IMR-90 (cell line): ENCODE data around the gene MT1H. TPM values are rescaled to one million over a fixed set of nuclear protein-coding genes. Genes with fewer than 3 reads are reported as not detected.

Experiments
- ATAC-seq: fragments of 200-7000 bp; cut with Tn5 transposase; 2 replicates; pipeline ENCODE4 v1.9.1; 2020; ENCODE audit warnings: low read depth, mild to moderate bottlenecking, moderate library complexity
- BruUV-seq: library from RNA; stranded (reverse); fragments of 400-500 nt; replicated peaks from 2 replicates; lab custom pipeline; 2021; lab: Mats Ljungman, UMichigan
- CTCF ChIA-PET: fragments of 300-600 bp; formaldehyde crosslinking; extraction: SDS; loops from one replicate; lab custom pipeline; 2021; ENCODE audit warnings: antibody characterized with exemption; lab: Yijun Ruan, JAX
- POLR2A ChIA-PET: fragments of 300-600 bp; sonication (Branson Sonifier 250); formaldehyde crosslinking; loops from one replicate; lab custom pipeline; 2022; ENCODE audit warnings: antibody characterized with exemption; ENCODE audit not compliant: unreplicated experiment; lab: Charles Lee
- DNase-seq: peaks from one replicate; pipeline ENCODE4 v3.0.0; 2013
- H2AFZ ChIP-seq: replicated peaks from 2 replicates; pipeline ENCODE3; 2013; ENCODE audit warnings: low read length, mild to moderate bottlenecking; ENCODE audit not compliant: poor library complexity
- H2AK5ac ChIP-seq: 2 replicates; pipeline ENCODE4 v1.6.1; 2013; ENCODE audit warnings: low read depth, low read length, inconsistent platforms
- H2AK9ac ChIP-seq: replicated peaks from 2 replicates; pipeline ENCODE3; 2013; ENCODE audit warnings: mild to moderate bottlenecking, low read depth, low read length, moderate library complexity; ENCODE audit not compliant: poor library complexity
- H2BK120ac ChIP-seq: 2 replicates; pipeline ENCODE4 v1.6.1; 2013; ENCODE audit warnings: low read depth, low read length, inconsistent platforms
- H2BK15ac ChIP-seq: 3 replicates; pipeline ENCODE4 v1.6.1; 2013; ENCODE audit warnings: low read depth, low read length, inconsistent platforms
- H2BK20ac ChIP-seq: 2 replicates; pipeline ENCODE4 v1.6.1; 2013; ENCODE audit warnings: low read depth, mild to moderate bottlenecking, inconsistent platforms, low read length, moderate library complexity
- H2BK5ac ChIP-seq: 2 replicates; pipeline ENCODE4 v1.6.1; 2013; ENCODE audit warnings: mild to moderate bottlenecking, low read depth, low read length, inconsistent platforms; ENCODE audit not compliant: poor library complexity, severe bottlenecking
- H3K14ac ChIP-seq: replicated peaks from 2 replicates; pipeline ENCODE4 v1.6.1; 2013; ENCODE audit warnings: low read depth, low read length, inconsistent platforms
- H3K18ac ChIP-seq: 2 replicates; pipeline ENCODE4 v1.6.1; 2013; ENCODE audit warnings: low read depth, low read length, control low read depth
- H3K23ac ChIP-seq: 2 replicates; pipeline ENCODE4 v1.6.1; 2013; ENCODE audit warnings: low read depth, low read length, inconsistent platforms
- H3K27ac ChIP-seq: 2 replicates; pipeline ENCODE4 v1.5.1; 2013; ENCODE audit warnings: mild to moderate bottlenecking, control low read depth, low read length; ENCODE audit not compliant: insufficient read depth
- H3K27me3 ChIP-seq: 2 replicates; pipeline ENCODE4 v1.6.1; 2013; ENCODE audit warnings: low read length; ENCODE audit not compliant: control insufficient read depth, insufficient read depth
- H3K36me3 ChIP-seq: 2 replicates; pipeline ENCODE4 v1.6.1; 2013; ENCODE audit warnings: low read length, mixed read lengths; ENCODE audit not compliant: control insufficient read depth, insufficient read depth
- H3K4ac ChIP-seq: 2 replicates; pipeline ENCODE4 v1.6.1; 2013; ENCODE audit warnings: low read depth, low read length, inconsistent platforms
- H3K4me1 ChIP-seq: 2 replicates; pipeline ENCODE4 v1.6.1; 2013; ENCODE audit warnings: low read length, mixed read lengths; ENCODE audit not compliant: control insufficient read depth, insufficient read depth
- H3K4me2 ChIP-seq: 2 replicates; pipeline ENCODE4 v1.6.1; 2013; ENCODE audit warnings: low read depth, mild to moderate bottlenecking, control low read depth, low read length, moderate library complexity
- H3K4me3 ChIP-seq: 2 replicates; pipeline ENCODE4 v1.5.1; 2013; ENCODE audit warnings: low read depth, mild to moderate bottlenecking, control low read depth, low read length, moderate library complexity; ENCODE audit not compliant: insufficient read depth
- H3K56ac ChIP-seq: 2 replicates; pipeline ENCODE4 v1.6.1; 2013; ENCODE audit warnings: low read length, inconsistent platforms; ENCODE audit not compliant: insufficient read depth; ENCODE audit errors: extremely low read depth
- H3K79me1 ChIP-seq, 2 experiments: 2 replicates each; pipeline ENCODE4 v1.6.1; 2013; ENCODE audit warnings: low read length in 2 of 2, inconsistent platforms in 1 of 2, low read depth in 1 of 2
- H3K9ac ChIP-seq: 2 replicates; pipeline ENCODE4 v1.6.1; 2013; ENCODE audit warnings: low read depth, low read length, control low read depth
- H3K9me1 ChIP-seq: 2 replicates; pipeline ENCODE4 v1.6.1; 2013; ENCODE audit warnings: low read length, inconsistent platforms; ENCODE audit not compliant: insufficient read depth
- H3K9me3 ChIP-seq: 2 replicates; pipeline ENCODE4 v1.6.1; 2013; ENCODE audit warnings: low read length; ENCODE audit not compliant: control insufficient read depth, insufficient read depth
- H4K20me1 ChIP-seq: 2 replicates; pipeline ENCODE4 v1.6.1; 2013; ENCODE audit warnings: low read length, inconsistent platforms; ENCODE audit not compliant: insufficient read depth
- H4K5ac ChIP-seq: 2 replicates; pipeline ENCODE4 v1.6.1; 2013; ENCODE audit warnings: mild to moderate bottlenecking, low read depth, low read length, control low read depth
- H4K8ac ChIP-seq, 2 experiments: 2 replicates each; pipeline ENCODE4 v1.6.1; 2013; ENCODE audit warnings: low read depth in 2 of 2, low read length in 2 of 2, control low read depth in 1 of 2, inconsistent platforms in 1 of 2
- H4K91ac ChIP-seq: 2 replicates; pipeline ENCODE4 v1.6.1; 2013; ENCODE audit warnings: low read depth, low read length, inconsistent platforms; ENCODE audit not compliant: insufficient read depth
- MAFK ChIP-seq: IDR thresholded peaks from 2 replicates; pipeline ENCODE4 v1.6.1; 2012; ENCODE audit warnings: low read depth, low read length, improper control_type of control experiment
- POLR2A ChIP-seq: IDR thresholded peaks from 2 replicates; pipeline ENCODE4 v1.6.1; 2012; ENCODE audit warnings: mild to moderate bottlenecking, low read depth, low read length
- WGBS, 2 experiments: methylation state at CpG; one replicate each; pipeline versions ENCODE4 v1.1.5 to v1.1.7; 2013; ENCODE audit warnings: missing lambda C conversion rate in 2 of 2; ENCODE audit not compliant: insufficient read length in 1 of 2; ENCODE audit errors: extremely low coverage in 2 of 2; 5-methylcytosine and 5-hydroxymethylcytosine counted together
- dilution Hi-C: fragments of 300-500 bp; cut with HindIII; formaldehyde crosslinking; loops from one replicate; pipeline ENCODE4 v1.14.3; 2018; ENCODE audit warnings: low sequenced_read_pairs; ENCODE audit not compliant: unreplicated experiment
- in situ Hi-C: fragments of 300-500 bp; cut with MboI; formaldehyde crosslinking; loops from 3 replicates; pipeline ENCODE4 v1.14.3; 2019; ENCODE audit warnings: low sequenced_read_pairs, inconsistent platforms, mixed read lengths
- intact Hi-C: fragments of 100-400 bp; cut with micrococcal nuclease; formaldehyde crosslinking; loops from 2 replicates; pipeline ENCODE4 v1.10.0; 2022
- polyA plus RNA-seq, 3 experiments: library from polyadenylated mRNA; depleted of rRNA; stranded (reverse); fragments of >200 nt; gene quantifications; 2 replicates each; pipeline ENCODE4 v1.2.3, GENCODE V29; 2012; ENCODE audit warnings: low replicate concordance in 1 of 3
- total RNA-seq: library from RNA; depleted of rRNA; stranded (reverse); fragments of >200 nt; gene quantifications from 2 replicates; pipeline ENCODE4 v1.2.3, GENCODE V29; 2012

Gene MT1H
- total and polyA plus RNA-seq, 2 of the 4 experiments (the other 2 are of a cell fraction): not detected

GRCh38 chr16:56683424-56684172 lies 14.0 kb downstream of the MT1H start:
- ATAC-seq: no peak
- peaks cover 7% of the 10 kb centered on the region; the same call in 1 of the 2 replicates for H3K4me1 ChIP-seq
- no peak overlapping the region for H4K91ac ChIP-seq
- intact Hi-C loops (loop anchor here (5.0 kb wide), 2 partner anchors 56 to 76 kb away; partner anchors contain the start of genes MT1E and MT2A), in situ Hi-C loops (no loop called here), dilution Hi-C loops (no loop called here)
- no peaks in the 10 kb centered on the region; the same call in 1 of the 2 replicates for H3K36me3 ChIP-seq
- H4K20me1 ChIP-seq: no peaks in the 10 kb centered on the region
- BruUV-seq: no TSS peak
- H2BK120ac ChIP-seq: no peak overlapping the region
- H3K18ac ChIP-seq: no peak overlapping the region
- H3K27ac ChIP-seq: no peak overlapping the region
- H3K4me3 ChIP-seq: no peak overlapping the region
- H2BK5ac ChIP-seq: no peak overlapping the region
- no peak overlapping the region for H2AFZ ChIP-seq
- no peaks in the 10 kb centered on the region for H3K27me3 ChIP-seq
- 0 out of 2 replicates have a peak overlapping the region, but pooled peaks have one; percentile 44 for H2AK5ac ChIP-seq
- H3K4me2 ChIP-seq: no peak overlapping the region; the same call in 1 of the 2 replicates
- no peak for TF ChIP-seq POLR2A
- TF ChIP-seq MAFK: peak; percentile 76
- H4K5ac ChIP-seq: no peak overlapping the region
- ChIA-PET CTCF (interaction anchor here (1.4 to 1.8 kb wide), 2 partner anchors 10 to 18 kb away, joined by 4 to 8 read pairs; no protein-coding TSS in a partner anchor), POLR2A (no interaction called here)
- no peak for DNase-seq
- no peak overlapping the region; the same call in 1 of the 2 replicates for H3K9ac ChIP-seq
- no peak overlapping the region for H3K56ac ChIP-seq
- no peak overlapping the region for H3K23ac ChIP-seq
- no peaks in the 10 kb centered on the region for H3K9me1 ChIP-seq
- no peak overlapping the region for H3K14ac ChIP-seq
- H4K8ac ChIP-seq: no peak overlapping the region
- peak overlapping the region; percentile 90 for H2AK9ac ChIP-seq
- peaks cover 3% of the 10 kb centered on the region; the same call in 1 of the 2 replicates for H3K9me3 ChIP-seq
- peaks cover 3% of the 10 kb centered on the region in 2 experiments; a peak in 1 of 4 replicates for H3K79me1 ChIP-seq
- H2BK15ac ChIP-seq: no peak overlapping the region
- no peak overlapping the region for H3K4ac ChIP-seq
- WGBS, 2 experiments: no CpG with 5 or more reads among the region's 5 CpGs
- H2BK20ac ChIP-seq: no peak overlapping the region
